ENCODE data around the gene PNKD. TPM values are rescaled to one million over a fixed set of nuclear protein-coding genes. Genes with fewer than 3 reads are reported as not detected.

The PNKD gene
- total RNA-seq, 1 experiment from 2014 or later = 40.2 TPM

GRCh38 chr2:218256612-218257350 is 13.5 kb upstream of the PNKD start:
- DNase-seq (ENCODE audit: low spot score) = no peak

GRCh38 chr2:218257390-218257981 is 12.8 kb upstream of the PNKD start:
- DNase-seq (ENCODE audit: low spot score) = no peak

- no peak for DNase-seq (ENCODE audit: low spot score)
Measured at GRCh38 chr2:218259099-218259961, 11.0 kb upstream of the PNKD start.

- DNase-seq (ENCODE audit: low spot score) = no peak
Measured at GRCh38 chr2:218260166-218260565, 10.2 kb upstream of the PNKD start.

- no peak for DNase-seq (ENCODE audit: low spot score)
Measured at GRCh38 chr2:218260742-218261422, 9.4 kb upstream of the PNKD start, which contains the start of gene GPBAR1. TSS of gene GPBAR1 (plus strand) at chr2:218261015. CDS start at chr2:218262725, 1,710 bp downstream.

- DNase-seq (ENCODE audit: low spot score) = no peak
Measured at GRCh38 chr2:218261423-218262236, 8.7 kb upstream of the PNKD start.

GRCh38 chr2:218262237-218262600 is 8.1 kb upstream of the PNKD start:
- no peak for DNase-seq (ENCODE audit: low spot score)

GRCh38 chr2:218262631-218263586 is 7.4 kb upstream of the PNKD start:
- DNase-seq (ENCODE audit: low spot score) = no peak

GRCh38 chr2:218263817-218264641 is 6.3 kb upstream of the PNKD start:
- no peak for DNase-seq (ENCODE audit: low spot score)

GRCh38 chr2:218264773-218265561 is 5.4 kb upstream of the PNKD start:
- no peak for DNase-seq (ENCODE audit: low spot score)

- DNase-seq (ENCODE audit: low spot score) = no peak
Measured at GRCh38 chr2:218265626-218266025, 4.7 kb upstream of the PNKD start.

GRCh38 chr2:218266316-218266979 is 3.9 kb upstream of the PNKD start:
- no peak for DNase-seq (ENCODE audit: low spot score)

GRCh38 chr2:218267259-218267658 is 3.1 kb upstream of the PNKD start:
- no peak for DNase-seq (ENCODE audit: low spot score)

GRCh38 chr2:218270721-218271486 is 585 bp downstream of the PNKD start:
- no peak for DNase-seq (ENCODE audit: low spot score)

GRCh38 chr2:218271487-218271797 is 1.1 kb downstream of the PNKD start:
- no peak for DNase-seq (ENCODE audit: low spot score)

GRCh38 chr2:218271865-218272530 is 1.7 kb downstream of the PNKD start:
- no peak for DNase-seq (ENCODE audit: low spot score)

Data from H4 (cell line).